GM23338 (cell line): ENCODE measurements around the gene PTAR1. TPM values are rescaled to one million over a fixed set of nuclear protein-coding genes. Genes with fewer than 3 reads are reported as not detected.

Source experiments
- ATAC-seq: fragments of 200-7000 bp; cut with Tn5 transposase; 3 replicates; pipeline ENCODE4 v1.9.1; 2020
- DNase-seq: peaks from one replicate; pipeline ENCODE4 v3.0.0-alpha.2; 2015; ENCODE audit warnings: low spot score
- H2AFZ ChIP-seq: fragments of 200-600 bp; sonication (generic); 2 replicates; pipeline ENCODE4 v1.8.0; 2016; ENCODE audit warnings: antibody characterized with exemption, mild to moderate bottlenecking, moderate library complexity
- H3F3A ChIP-seq: fragments of 200-600 bp; sonication (generic); replicated peaks from 2 replicates; pipeline ENCODE4 v1.8.0; 2017; ENCODE audit warnings: antibody characterized with exemption, mixed run types, low read depth
- H3K27ac ChIP-seq: fragments of 200-600 bp; sonication (generic); 2 replicates; pipeline ENCODE4 v1.6.1; 2016; ENCODE audit warnings: low read depth
- H3K27me3 ChIP-seq: fragments of 200-600 bp; sonication (generic); 2 replicates; pipeline ENCODE4 v1.8.0; 2016; ENCODE audit warnings: mild to moderate bottlenecking, mixed run types, moderate library complexity; ENCODE audit not compliant: insufficient read depth
- H3K36me3 ChIP-seq: fragments of 200-600 bp; sonication (generic); 2 replicates; pipeline ENCODE4 v1.8.0; 2016; ENCODE audit warnings: mild to moderate bottlenecking; ENCODE audit not compliant: insufficient read depth
- H3K4me1 ChIP-seq: fragments of 200-600 bp; sonication (generic); 2 replicates; pipeline ENCODE4 v1.8.0; 2016; ENCODE audit warnings: mild to moderate bottlenecking, moderate library complexity; ENCODE audit not compliant: insufficient read depth
- H3K4me2 ChIP-seq: fragments of 200-600 bp; sonication (generic); 2 replicates; pipeline ENCODE4 v1.7.1; 2017; ENCODE audit warnings: mixed run types
- H3K4me3 ChIP-seq: fragments of 200-600 bp; sonication (generic); 2 replicates; pipeline ENCODE4 v1.6.1; 2016; ENCODE audit warnings: mixed run types
- H3K79me2 ChIP-seq: fragments of 200-600 bp; sonication (generic); replicated peaks from 2 replicates; pipeline ENCODE4 v1.8.0; 2017; ENCODE audit warnings: mild to moderate bottlenecking; ENCODE audit not compliant: insufficient read depth
- H3K9me2 ChIP-seq: fragments of 200-600 bp; sonication (generic); 2 replicates; pipeline ENCODE4 v1.8.0; 2017; ENCODE audit not compliant: insufficient read depth
- H4K20me1 ChIP-seq: fragments of 200-600 bp; sonication (generic); replicated peaks from 2 replicates; pipeline ENCODE4 v1.8.0; 2017; ENCODE audit warnings: mild to moderate bottlenecking; ENCODE audit not compliant: insufficient read depth
- H3K27ac Mint-ChIP-seq: 2 replicates; pipeline ENCODE4 v1.8.0; 2020; ENCODE audit warnings: inconsistent platforms, mild to moderate bottlenecking, moderate library complexity, mixed read lengths
- H3K27me3 Mint-ChIP-seq: 3 replicates; pipeline ENCODE4 v1.8.0; 2022; ENCODE audit warnings: low read depth, mild to moderate bottlenecking, moderate library complexity, mixed read lengths, inconsistent platforms; ENCODE audit not compliant: insufficient read depth, poor library complexity
- H3K36me3 Mint-ChIP-seq: 3 replicates; pipeline ENCODE4 v1.8.0; 2021; ENCODE audit warnings: low read depth, mild to moderate bottlenecking, inconsistent platforms, moderate library complexity, mixed read lengths
- H3K4me1 Mint-ChIP-seq: 3 replicates; pipeline ENCODE4 v1.8.0; 2020; ENCODE audit warnings: mild to moderate bottlenecking, inconsistent platforms, mixed read lengths
- H3K4me3 Mint-ChIP-seq: 3 replicates; pipeline ENCODE4 v1.8.0; 2021; ENCODE audit warnings: moderate library complexity, mild to moderate bottlenecking, inconsistent platforms, mixed read lengths
- H3K9me3 Mint-ChIP-seq: 3 replicates; pipeline ENCODE4 v1.8.0; 2020; ENCODE audit warnings: moderate library complexity, mild to moderate bottlenecking, inconsistent platforms, mixed read lengths
- CREB1 ChIP-seq: fragments of 250-450 bp; sonication (Bioruptor Pico); IDR thresholded peaks from 2 replicates; pipeline ENCODE4 v1.5.0; 2020; ENCODE audit warnings: low read depth, mild to moderate bottlenecking, moderate library complexity
- EZH2phosphoT487 ChIP-seq: fragments of 200-600 bp; sonication (generic); IDR thresholded peaks from one replicate; pipeline ENCODE4 v1.8.1; 2018; ENCODE audit warnings: antibody characterized with exemption; ENCODE audit not compliant: unreplicated experiment
- JUNB ChIP-seq: IDR thresholded peaks from one replicate; pipeline ENCODE4 v1.6.1; 2016; ENCODE audit warnings: antibody characterized with exemption; ENCODE audit not compliant: unreplicated experiment
- NANOG ChIP-seq: IDR thresholded peaks from 2 replicates; pipeline ENCODE4 v1.6.1; 2016; ENCODE audit warnings: antibody characterized with exemption, borderline replicate concordance
- POLR2AphosphoS5 ChIP-seq: IDR thresholded peaks from 2 replicates; pipeline ENCODE4 v1.6.1; 2016; ENCODE audit warnings: antibody characterized with exemption, low read depth
- ZNF331 ChIP-seq: fragments of 250-450 bp; sonication (Bioruptor Pico); IDR thresholded peaks from 2 replicates; pipeline ENCODE4 v1.5.0; 2020; ENCODE audit warnings: low read depth, mild to moderate bottlenecking, moderate library complexity
- polyA plus RNA-seq: library from polyadenylated mRNA; unstranded; fragments of >200 nt; fragmentation: Nextera tagmentation; extraction: Ambion mirVana; gene quantifications from 2 replicates; pipeline ENCODE4 v1.2.1, GENCODE V29; 2016
- total RNA-seq: library from RNA; depleted of rRNA; stranded (reverse); fragments of >200 nt; shearing (Covaris generic); gene quantifications from 2 replicates; pipeline ENCODE4 v1.2.3, GENCODE V29; 2014
- TF ChIP-seq, protein P1 (sequence below): IDR thresholded peaks from 2 replicates; pipeline ENCODE4 v1.6.1; 2016; ENCODE audit warnings: antibody characterized with exemption
- TF ChIP-seq, protein P2 (sequence below): IDR thresholded peaks from one replicate; pipeline ENCODE4 v1.6.1; 2018; ENCODE audit warnings: antibody characterized with exemption; ENCODE audit not compliant: unreplicated experiment
- TF ChIP-seq, protein P3 (sequence below), 2 experiments: fragments of 200-600 bp in 1 of 2; sonication (generic) in 1 of 2; conservative IDR thresholded peaks; 2 replicates each; pipeline versions ENCODE4 v1.5.1 to v1.6.1; 2016 to 2017; ENCODE audit warnings: antibody characterized with exemption in 2 of 2, low read depth in 2 of 2, mild to moderate bottlenecking in 2 of 2, moderate library complexity in 1 of 2

PTAR1 gene
- total and polyA plus RNA-seq, 2 experiments from 2014 or later = 35.2 to 219 TPM

DNA sequence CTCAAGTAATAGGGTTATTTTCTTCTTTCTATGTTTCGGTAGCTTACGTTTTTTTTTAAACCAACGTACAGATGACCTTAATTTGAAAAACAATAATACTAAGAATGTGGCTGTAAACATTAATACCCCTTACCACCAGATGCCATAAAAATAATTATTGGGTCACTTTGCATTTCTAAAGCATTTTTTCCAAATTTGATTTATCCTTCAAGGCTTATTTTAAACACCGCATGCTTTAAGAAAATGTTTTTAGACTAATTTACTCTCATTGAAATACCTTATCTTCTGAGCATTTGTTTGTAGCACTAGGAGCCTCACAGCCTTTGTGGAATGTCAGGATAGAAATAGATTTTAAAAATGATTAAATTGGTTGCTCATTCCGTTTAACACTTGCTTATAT is 81.9 kb downstream of the PTAR1 start:
- no peaks in the 10 kb centered on the region for H3K36me3 ChIP-seq
- H3K4me3 ChIP-seq = no peak overlapping the region
- H3F3A ChIP-seq = peaks cover 8% of the 10 kb centered on the region; the same call in 1 of the 2 replicates
- ATAC-seq = no peak
- H3K9me2 ChIP-seq = no peaks in the 10 kb centered on the region
- H3K27me3 Mint-ChIP-seq = peaks cover 8% of the 10 kb centered on the region
- DNase-seq = no peak
- H3K4me3 Mint-ChIP-seq = no peak overlapping the region
- H3K4me1 Mint-ChIP-seq = peaks cover 12% of the 10 kb centered on the region; the same call in 2 of the 3 replicates
- H3K79me2 ChIP-seq = no peaks in the 10 kb centered on the region
- H3K27ac Mint-ChIP-seq = no peak overlapping the region
- no peak overlapping the region for H3K4me2 ChIP-seq
- H3K36me3 Mint-ChIP-seq = no peaks in the 10 kb centered on the region; the same call in 2 of the 3 replicates
- TF ChIP-seq NANOG = no peak
- no peak for TF ChIP-seq EZH2phosphoT487
- TF ChIP-seq CREB1 = no peak
- TF ChIP-seq, protein P1, sequence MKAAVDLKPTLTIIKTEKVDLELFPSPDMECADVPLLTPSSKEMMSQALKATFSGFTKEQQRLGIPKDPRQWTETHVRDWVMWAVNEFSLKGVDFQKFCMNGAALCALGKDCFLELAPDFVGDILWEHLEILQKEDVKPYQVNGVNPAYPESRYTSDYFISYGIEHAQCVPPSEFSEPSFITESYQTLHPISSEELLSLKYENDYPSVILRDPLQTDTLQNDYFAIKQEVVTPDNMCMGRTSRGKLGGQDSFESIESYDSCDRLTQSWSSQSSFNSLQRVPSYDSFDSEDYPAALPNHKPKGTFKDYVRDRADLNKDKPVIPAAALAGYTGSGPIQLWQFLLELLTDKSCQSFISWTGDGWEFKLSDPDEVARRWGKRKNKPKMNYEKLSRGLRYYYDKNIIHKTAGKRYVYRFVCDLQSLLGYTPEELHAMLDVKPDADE = no peak
- TF ChIP-seq JUNB = no peak
- TF ChIP-seq POLR2AphosphoS5 = no peak
- TF ChIP-seq, protein P2, sequence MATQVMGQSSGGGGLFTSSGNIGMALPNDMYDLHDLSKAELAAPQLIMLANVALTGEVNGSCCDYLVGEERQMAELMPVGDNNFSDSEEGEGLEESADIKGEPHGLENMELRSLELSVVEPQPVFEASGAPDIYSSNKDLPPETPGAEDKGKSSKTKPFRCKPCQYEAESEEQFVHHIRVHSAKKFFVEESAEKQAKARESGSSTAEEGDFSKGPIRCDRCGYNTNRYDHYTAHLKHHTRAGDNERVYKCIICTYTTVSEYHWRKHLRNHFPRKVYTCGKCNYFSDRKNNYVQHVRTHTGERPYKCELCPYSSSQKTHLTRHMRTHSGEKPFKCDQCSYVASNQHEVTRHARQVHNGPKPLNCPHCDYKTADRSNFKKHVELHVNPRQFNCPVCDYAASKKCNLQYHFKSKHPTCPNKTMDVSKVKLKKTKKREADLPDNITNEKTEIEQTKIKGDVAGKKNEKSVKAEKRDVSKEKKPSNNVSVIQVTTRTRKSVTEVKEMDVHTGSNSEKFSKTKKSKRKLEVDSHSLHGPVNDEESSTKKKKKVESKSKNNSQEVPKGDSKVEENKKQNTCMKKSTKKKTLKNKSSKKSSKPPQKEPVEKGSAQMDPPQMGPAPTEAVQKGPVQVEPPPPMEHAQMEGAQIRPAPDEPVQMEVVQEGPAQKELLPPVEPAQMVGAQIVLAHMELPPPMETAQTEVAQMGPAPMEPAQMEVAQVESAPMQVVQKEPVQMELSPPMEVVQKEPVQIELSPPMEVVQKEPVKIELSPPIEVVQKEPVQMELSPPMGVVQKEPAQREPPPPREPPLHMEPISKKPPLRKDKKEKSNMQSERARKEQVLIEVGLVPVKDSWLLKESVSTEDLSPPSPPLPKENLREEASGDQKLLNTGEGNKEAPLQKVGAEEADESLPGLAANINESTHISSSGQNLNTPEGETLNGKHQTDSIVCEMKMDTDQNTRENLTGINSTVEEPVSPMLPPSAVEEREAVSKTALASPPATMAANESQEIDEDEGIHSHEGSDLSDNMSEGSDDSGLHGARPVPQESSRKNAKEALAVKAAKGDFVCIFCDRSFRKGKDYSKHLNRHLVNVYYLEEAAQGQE = no peak
- TF ChIP-seq, protein P3, sequence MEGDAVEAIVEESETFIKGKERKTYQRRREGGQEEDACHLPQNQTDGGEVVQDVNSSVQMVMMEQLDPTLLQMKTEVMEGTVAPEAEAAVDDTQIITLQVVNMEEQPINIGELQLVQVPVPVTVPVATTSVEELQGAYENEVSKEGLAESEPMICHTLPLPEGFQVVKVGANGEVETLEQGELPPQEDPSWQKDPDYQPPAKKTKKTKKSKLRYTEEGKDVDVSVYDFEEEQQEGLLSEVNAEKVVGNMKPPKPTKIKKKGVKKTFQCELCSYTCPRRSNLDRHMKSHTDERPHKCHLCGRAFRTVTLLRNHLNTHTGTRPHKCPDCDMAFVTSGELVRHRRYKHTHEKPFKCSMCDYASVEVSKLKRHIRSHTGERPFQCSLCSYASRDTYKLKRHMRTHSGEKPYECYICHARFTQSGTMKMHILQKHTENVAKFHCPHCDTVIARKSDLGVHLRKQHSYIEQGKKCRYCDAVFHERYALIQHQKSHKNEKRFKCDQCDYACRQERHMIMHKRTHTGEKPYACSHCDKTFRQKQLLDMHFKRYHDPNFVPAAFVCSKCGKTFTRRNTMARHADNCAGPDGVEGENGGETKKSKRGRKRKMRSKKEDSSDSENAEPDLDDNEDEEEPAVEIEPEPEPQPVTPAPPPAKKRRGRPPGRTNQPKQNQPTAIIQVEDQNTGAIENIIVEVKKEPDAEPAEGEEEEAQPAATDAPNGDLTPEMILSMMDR (conservative IDR thresholded peaks at IDR 0.05; ENCODE audit: low read depth in 2 of 2) = no peak
- H2AFZ ChIP-seq = no peak overlapping the region
- no peaks in the 10 kb centered on the region; the same call in 2 of the 3 replicates for H3K9me3 Mint-ChIP-seq
- peaks cover 5% of the 10 kb centered on the region for H3K27me3 ChIP-seq
- no peak overlapping the region for H3K27ac ChIP-seq
- H3K4me1 ChIP-seq = peaks cover 6% of the 10 kb centered on the region
- H4K20me1 ChIP-seq = no peaks in the 10 kb centered on the region

DNA sequence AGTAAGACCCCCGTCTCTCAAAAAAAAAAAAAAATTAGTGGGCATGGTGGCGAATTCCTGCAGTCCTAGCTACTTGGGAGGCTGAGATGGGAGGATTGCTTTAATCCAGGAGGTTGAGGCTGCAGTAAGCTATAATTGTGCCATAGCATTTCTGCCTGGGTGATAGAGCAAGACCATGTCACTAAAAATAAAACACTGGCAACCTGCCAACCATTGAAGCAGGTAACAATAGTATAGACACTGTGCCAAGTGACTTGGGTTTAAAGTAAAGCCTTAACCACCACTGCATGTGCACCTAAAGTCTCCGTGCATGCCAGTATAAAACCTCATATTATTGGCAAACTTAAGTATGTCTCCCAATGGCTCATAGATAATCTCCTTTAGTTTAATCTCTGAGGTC is 84.2 kb downstream of the PTAR1 start:
- no peaks in the 10 kb centered on the region for H3K9me2 ChIP-seq
- H2AFZ ChIP-seq = no peak overlapping the region
- Mint-ChIP-seq H3K9me3 (no peaks in the 10 kb centered on the region), H3K4me3 (no peak overlapping the region), H3K27ac (no peak overlapping the region), H3K4me1 (peaks cover 12% of the 10 kb centered on the region; the same call in 2 of the 3 replicates), H3K36me3 (no peaks in the 10 kb centered on the region; the same call in 2 of the 3 replicates), H3K27me3 (peaks cover 25% of the 10 kb centered on the region)
- ATAC-seq (no peak), DNase-seq (no peak)
- H3K27ac ChIP-seq = no peak overlapping the region
- H3K36me3 ChIP-seq = no peaks in the 10 kb centered on the region
- no peaks in the 10 kb centered on the region for H3K79me2 ChIP-seq
- no peak overlapping the region for H3K4me2 ChIP-seq
- H3K4me1 ChIP-seq = peaks cover 6% of the 10 kb centered on the region
- H4K20me1 ChIP-seq = no peaks in the 10 kb centered on the region
- peaks cover 20% of the 10 kb centered on the region for H3K27me3 ChIP-seq
- H3F3A ChIP-seq = peaks cover 8% of the 10 kb centered on the region; the same call in 1 of the 2 replicates
- TF ChIP-seq, protein P1 = no peak
- no peak for TF ChIP-seq NANOG
- TF ChIP-seq ZNF331 = no peak
- TF ChIP-seq, protein P3 (conservative IDR thresholded peaks at IDR 0.05; ENCODE audit: low read depth in 2 of 2) = no peak
- no peak overlapping the region for H3K4me3 ChIP-seq
